ENCODE measurements around the gene MED16.

MED16 gene

GRCh38 chr19:899336-900042 lies 6.5 kb upstream of the MED16 start:
- ATAC-seq (ENCODE audit: insufficient read depth, low read depth) (no peak), DNase-seq (no peak)
- Histone ChIP-seq H4K20me1 (ENCODE audit: insufficient read depth, low read length) (peaks cover 15% of the 10 kb centered on the region; the same call in 1 of the 2 replicates), H3K36me3 (ENCODE audit: insufficient read depth, low read length) (peaks cover 31% of the 10 kb centered on the region), H3K27me3 (ENCODE audit: insufficient read depth, low read length, poor library complexity) (no peaks in the 10 kb centered on the region), H3K4me1 (ENCODE audit: insufficient read depth, low read length) (peaks cover 1% of the 10 kb centered on the region; the same call in 1 of the 2 replicates), H3K79me2 (ENCODE audit: insufficient read depth, low read length) (peaks cover 7% of the 10 kb centered on the region), H2AFZ (ENCODE audit: low read depth, low read length) (no peak overlapping the region), H3K27ac (ENCODE audit: low read length) (no peak overlapping the region), H3K9ac (ENCODE audit: low read depth, low read length) (no peak overlapping the region), H3K4me3 (ENCODE audit: low read depth in 1 of 2, low read length in 2 of 2) (no peak overlapping the region), H3K9me3 (ENCODE audit: insufficient read depth, low read length, severe bottlenecking) (no peaks in the 10 kb centered on the region), H3K4me2 (ENCODE audit: insufficient read depth, low read length) (no peak overlapping the region)
- TF ChIP-seq, protein P1, sequence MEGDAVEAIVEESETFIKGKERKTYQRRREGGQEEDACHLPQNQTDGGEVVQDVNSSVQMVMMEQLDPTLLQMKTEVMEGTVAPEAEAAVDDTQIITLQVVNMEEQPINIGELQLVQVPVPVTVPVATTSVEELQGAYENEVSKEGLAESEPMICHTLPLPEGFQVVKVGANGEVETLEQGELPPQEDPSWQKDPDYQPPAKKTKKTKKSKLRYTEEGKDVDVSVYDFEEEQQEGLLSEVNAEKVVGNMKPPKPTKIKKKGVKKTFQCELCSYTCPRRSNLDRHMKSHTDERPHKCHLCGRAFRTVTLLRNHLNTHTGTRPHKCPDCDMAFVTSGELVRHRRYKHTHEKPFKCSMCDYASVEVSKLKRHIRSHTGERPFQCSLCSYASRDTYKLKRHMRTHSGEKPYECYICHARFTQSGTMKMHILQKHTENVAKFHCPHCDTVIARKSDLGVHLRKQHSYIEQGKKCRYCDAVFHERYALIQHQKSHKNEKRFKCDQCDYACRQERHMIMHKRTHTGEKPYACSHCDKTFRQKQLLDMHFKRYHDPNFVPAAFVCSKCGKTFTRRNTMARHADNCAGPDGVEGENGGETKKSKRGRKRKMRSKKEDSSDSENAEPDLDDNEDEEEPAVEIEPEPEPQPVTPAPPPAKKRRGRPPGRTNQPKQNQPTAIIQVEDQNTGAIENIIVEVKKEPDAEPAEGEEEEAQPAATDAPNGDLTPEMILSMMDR (IDR thresholded peaks at IDR 0.05; ENCODE audit: borderline replicate concordance, extremely low read depth, low read length, poor library complexity, severe bottlenecking), result no peak
- TF ChIP-seq EZH2 (IDR thresholded peaks at IDR 0.05; ENCODE audit: borderline replicate concordance, low read depth, low read length, severe bottlenecking), result no peak

DNA sequence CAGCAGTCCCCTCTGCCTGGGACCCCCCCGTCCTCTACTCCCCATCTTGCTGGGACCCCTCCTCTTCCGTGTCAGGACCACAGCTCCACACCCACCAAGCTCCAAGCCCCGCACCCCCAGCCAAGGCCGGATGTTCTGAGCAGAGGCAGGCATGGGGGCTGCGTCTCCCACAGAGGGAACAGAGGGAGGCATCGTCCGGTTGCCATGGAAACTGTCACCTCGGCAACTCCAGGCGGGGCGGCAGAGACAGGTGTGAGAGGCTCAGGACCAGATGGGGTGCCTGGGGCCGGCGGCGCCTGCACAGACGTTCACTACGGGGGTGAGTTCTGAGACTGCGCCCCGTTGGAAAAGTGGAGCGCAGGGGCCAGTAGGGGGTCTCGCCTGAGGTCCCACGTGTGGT lies 5.7 kb upstream of the MED16 start:
- H3K27ac ChIP-seq (ENCODE audit: low read length), result no peak overlapping the region
- no peaks in the 10 kb centered on the region for H3K9me3 ChIP-seq (ENCODE audit: insufficient read depth, low read length, severe bottlenecking)
- no peaks in the 10 kb centered on the region for H3K27me3 ChIP-seq (ENCODE audit: insufficient read depth, low read length, poor library complexity)
- H2AFZ ChIP-seq (ENCODE audit: low read depth, low read length), result no peak overlapping the region
- H3K79me2 ChIP-seq (ENCODE audit: insufficient read depth, low read length), result no peaks in the 10 kb centered on the region
- H3K4me3 ChIP-seq (ENCODE audit: low read depth in 1 of 2, low read length in 2 of 2), result no peak overlapping the region
- no peak for TF ChIP-seq EZH2 (IDR thresholded peaks at IDR 0.05; ENCODE audit: borderline replicate concordance, low read depth, low read length, severe bottlenecking)
- TF ChIP-seq, protein P1 (IDR thresholded peaks at IDR 0.05; ENCODE audit: borderline replicate concordance, extremely low read depth, low read length, poor library complexity, severe bottlenecking), result no peak
- peaks cover 8% of the 10 kb centered on the region for H3K4me1 ChIP-seq (ENCODE audit: insufficient read depth, low read length)
- no peak overlapping the region for H3K4me2 ChIP-seq (ENCODE audit: insufficient read depth, low read length)
- peaks cover 31% of the 10 kb centered on the region for H3K36me3 ChIP-seq (ENCODE audit: insufficient read depth, low read length)
- peaks cover 9% of the 10 kb centered on the region; the same call in 1 of the 2 replicates for H4K20me1 ChIP-seq (ENCODE audit: insufficient read depth, low read length)
- DNase-seq (no peak), ATAC-seq (ENCODE audit: insufficient read depth, low read depth) (no peak)
- no peak overlapping the region for H3K9ac ChIP-seq (ENCODE audit: low read depth, low read length)

DNA sequence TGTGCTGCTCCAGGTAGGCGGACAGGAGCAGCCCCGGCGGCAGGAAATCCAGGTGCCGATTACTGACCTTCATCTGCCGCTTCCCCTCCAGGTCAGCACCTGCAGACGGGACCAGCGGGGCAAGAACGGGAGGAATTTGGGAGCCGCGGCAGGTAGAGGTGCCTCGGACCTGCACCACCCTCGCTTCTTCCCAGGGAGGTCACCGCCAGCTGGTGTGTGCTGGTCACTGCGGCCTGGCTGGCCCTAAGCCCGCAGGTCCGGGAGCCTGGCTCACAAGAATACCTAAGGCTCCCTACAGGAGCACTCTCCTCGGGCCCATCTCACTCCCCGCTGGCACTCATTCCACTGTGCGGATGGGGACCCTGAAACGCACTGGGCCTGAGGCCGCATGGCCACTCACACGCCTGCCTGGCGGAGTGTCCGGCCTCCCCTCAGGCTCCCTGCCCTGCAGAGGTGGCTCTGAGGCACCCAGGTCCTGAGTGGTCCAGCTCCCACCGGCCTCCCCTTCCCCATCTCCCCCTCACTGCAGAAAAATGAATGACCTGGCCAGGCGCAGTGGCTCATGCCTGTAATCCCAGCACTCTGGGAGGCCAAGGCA lies 4.6 kb upstream of the MED16 start:
- Histone ChIP-seq H3K4me3 (ENCODE audit: low read depth in 1 of 2, low read length in 2 of 2) (no peak overlapping the region), H3K4me1 (ENCODE audit: insufficient read depth, low read length) (peaks cover 12% of the 10 kb centered on the region), H4K20me1 (ENCODE audit: insufficient read depth, low read length) (peaks cover 9% of the 10 kb centered on the region; the same call in 1 of the 2 replicates), H3K27ac (ENCODE audit: low read length) (no peak overlapping the region), H3K9ac (ENCODE audit: low read depth, low read length) (no peak overlapping the region), H3K4me2 (ENCODE audit: insufficient read depth, low read length) (no peak overlapping the region), H3K36me3 (ENCODE audit: insufficient read depth, low read length) (peaks cover 31% of the 10 kb centered on the region), H2AFZ (ENCODE audit: low read depth, low read length) (no peak overlapping the region), H3K27me3 (ENCODE audit: insufficient read depth, low read length, poor library complexity) (no peaks in the 10 kb centered on the region), H3K79me2 (ENCODE audit: insufficient read depth, low read length) (peaks cover under 1% of the 10 kb centered on the region), H3K9me3 (ENCODE audit: insufficient read depth, low read length, severe bottlenecking) (no peaks in the 10 kb centered on the region)
- no peak for TF ChIP-seq EZH2 (IDR thresholded peaks at IDR 0.05; ENCODE audit: borderline replicate concordance, low read depth, low read length, severe bottlenecking)
- TF ChIP-seq, protein P1 (IDR thresholded peaks at IDR 0.05; ENCODE audit: borderline replicate concordance, extremely low read depth, low read length, poor library complexity, severe bottlenecking), result no peak
- DNase-seq (no peak), ATAC-seq (ENCODE audit: insufficient read depth, low read depth) (no peak)
